GM10847 (cell line): ENCODE data around the gene NCAN.

Experiments
- POLR2A ChIP-seq: IDR thresholded peaks from 2 replicates; pipeline ENCODE4 v1.6.1; 2011; ENCODE audit not compliant: insufficient read length; ENCODE audit errors: extremely low read depth

The NCAN gene

GRCh38 chr19:19227217-19227616, 15.5 kb downstream of the NCAN start:
- no peak for TF ChIP-seq POLR2A

DNA sequence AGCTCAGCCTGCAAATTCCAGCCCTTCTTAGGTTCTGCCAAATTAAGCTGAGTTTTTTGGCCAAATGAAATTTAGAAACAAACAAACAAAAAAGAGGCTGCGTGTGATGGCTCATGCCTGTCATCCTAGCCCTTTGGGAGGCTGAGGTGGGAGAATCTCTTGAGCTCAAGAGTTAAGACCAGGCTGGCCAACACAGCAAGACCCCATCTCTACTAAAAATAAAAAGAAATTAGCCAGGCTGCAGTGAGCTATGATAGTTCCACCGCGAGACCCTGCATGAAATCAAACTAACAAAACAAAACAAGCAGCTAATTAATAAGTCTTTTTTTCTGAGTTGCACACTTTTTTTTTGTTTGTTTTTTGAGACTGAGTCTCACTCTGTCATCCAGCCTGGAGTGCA, 17.9 kb downstream of the NCAN start:
- TF ChIP-seq POLR2A = no peak

DNA sequence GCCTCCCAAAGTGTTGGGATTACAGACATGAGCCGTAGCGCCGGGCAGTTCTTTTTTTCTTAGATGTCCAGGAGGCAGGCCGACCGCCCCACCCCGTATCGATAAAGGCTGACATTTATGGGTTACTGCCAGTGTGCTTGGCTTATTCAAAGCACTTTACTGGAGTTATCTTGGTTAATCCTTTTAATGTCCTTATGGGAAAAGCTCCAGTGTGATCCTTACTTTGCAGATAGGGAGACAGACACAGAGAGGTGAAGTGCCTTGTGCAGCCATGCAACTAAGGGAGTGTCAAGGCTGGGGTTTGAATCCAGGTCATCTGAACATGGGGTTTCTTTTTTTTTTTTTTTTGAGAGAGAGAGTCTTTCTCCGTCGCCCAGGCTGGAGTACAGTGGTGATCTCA, 19.2 kb downstream of the NCAN start:
- no peak for TF ChIP-seq POLR2A

GRCh38 chr19:19232261-19232721, 20.5 kb downstream of the NCAN start:
- no peak for TF ChIP-seq POLR2A

- no peak for TF ChIP-seq POLR2A
Measured at GRCh38 chr19:19234220-19234816, 22.6 kb downstream of the NCAN start.

GRCh38 chr19:19236173-19236572, 24.4 kb downstream of the NCAN start:
- no peak for TF ChIP-seq POLR2A

DNA sequence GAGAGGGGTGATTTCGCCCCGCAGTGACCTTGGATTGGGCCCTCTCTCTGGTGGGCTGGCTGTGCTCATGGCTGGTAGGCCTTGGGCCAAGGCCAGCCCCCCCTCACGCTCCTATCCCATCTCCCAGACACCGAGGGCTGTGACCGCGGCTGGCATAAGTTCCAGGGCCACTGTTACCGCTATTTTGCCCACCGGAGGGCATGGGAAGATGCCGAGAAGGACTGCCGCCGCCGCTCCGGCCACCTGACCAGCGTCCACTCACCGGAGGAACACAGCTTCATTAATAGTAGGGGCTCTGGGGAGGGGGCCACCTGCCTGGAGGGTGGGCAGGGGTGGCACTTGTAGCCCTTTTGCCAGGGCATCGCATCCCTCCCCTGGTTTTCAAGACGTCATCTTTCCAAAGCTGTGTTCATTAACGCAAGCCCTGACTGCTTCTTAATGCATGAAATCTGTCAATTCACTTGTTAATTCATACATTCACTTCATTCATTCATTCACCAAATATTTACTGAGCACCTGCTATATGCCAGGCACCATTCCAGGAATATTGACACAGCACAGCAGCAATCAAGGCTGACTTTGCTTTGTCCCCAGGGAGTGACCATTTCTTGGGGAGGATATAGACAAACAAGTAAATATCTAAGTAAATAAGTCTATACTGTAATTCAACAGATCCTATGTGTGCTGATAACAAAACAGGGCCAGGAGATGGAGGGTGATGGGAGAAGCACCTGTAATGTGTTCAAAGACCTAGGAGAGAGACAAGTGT, 26.6 kb downstream of the NCAN start:
- TF ChIP-seq POLR2A = no peak

- no peak for TF ChIP-seq POLR2A
Measured at GRCh38 chr19:19239675-19240074, 27.9 kb downstream of the NCAN start.

DNA sequence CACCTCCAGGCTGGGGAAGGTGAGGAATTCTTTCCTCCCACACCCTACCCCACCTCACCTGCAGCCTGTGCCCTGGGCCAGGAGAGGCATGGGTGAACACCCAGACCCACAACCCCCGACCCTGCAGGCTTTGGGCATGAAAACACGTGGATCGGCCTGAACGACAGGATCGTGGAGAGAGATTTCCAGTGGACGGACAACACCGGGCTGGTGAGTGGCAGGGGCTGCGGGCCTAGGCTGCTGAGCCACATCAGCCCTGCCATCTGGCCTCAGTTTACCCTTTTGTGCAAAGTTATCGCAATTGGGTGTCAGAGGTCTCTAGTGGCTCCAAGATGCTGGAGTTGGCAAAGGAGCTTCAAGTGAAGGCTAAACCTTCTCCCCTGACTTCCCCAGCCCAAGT, 28.7 kb downstream of the NCAN start:
- no peak for TF ChIP-seq POLR2A

- no peak for TF ChIP-seq POLR2A
Measured at GRCh38 chr19:19250196-19250801, 38.5 kb downstream of the NCAN start.

- TF ChIP-seq POLR2A = no peak
Measured at GRCh38 chr19:19256072-19256969, 44.6 kb downstream of the NCAN start.

GRCh38 chr19:19257137-19257536, 45.4 kb downstream of the NCAN start:
- no peak for TF ChIP-seq POLR2A

- TF ChIP-seq POLR2A = no peak
Measured at GRCh38 chr19:19257836-19258588, 46.3 kb downstream of the NCAN start.

- no peak for TF ChIP-seq POLR2A
Measured at GRCh38 chr19:19258589-19259338, 47.0 kb downstream of the NCAN start.
